ENCODE results near the gene BATF2.
"Not testable (repeated sequence)": the region's sequence is repeated elsewhere in the genome, so short reads cannot be mapped to it uniquely, and the experiment has no call there.

The BATF2 gene

GRCh38 chr11:64996710-64997380 lies at the start of gene BATF2:
Gene BATF2 (minus strand): TSS chr11:64996971. CDS start chr11:64996914, 57 bp downstream.
- no peak for DNase-seq

- DNase-seq, result no peak
Observed at GRCh38 chr11:65045728-65046127, 49.0 kb upstream of the BATF2 start.

DNA sequence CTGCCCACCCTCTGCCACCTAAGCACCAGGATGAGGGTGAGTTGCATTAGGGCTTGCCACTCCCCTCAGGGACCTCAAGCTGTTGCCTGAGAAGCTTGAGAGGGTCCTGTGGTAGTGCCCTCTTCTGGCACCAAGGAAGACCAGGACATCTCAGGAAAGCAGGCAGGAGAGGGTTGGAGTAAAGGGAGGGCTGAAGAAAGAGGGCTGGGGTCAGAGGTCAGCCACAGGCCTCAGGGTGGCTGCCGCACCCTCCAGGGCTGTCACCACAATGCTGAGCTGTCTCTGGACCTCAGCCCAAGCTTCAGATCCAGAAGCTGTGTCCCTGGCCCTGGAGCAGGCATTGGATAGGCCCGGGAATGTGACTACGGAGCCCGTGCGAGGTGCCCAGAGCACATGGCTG lies 48.3 kb upstream of the BATF2 start:
- no peak for DNase-seq

GRCh38 chr11:65043881-65044501 lies 47.2 kb upstream of the BATF2 start:
- no peak for DNase-seq

DNA sequence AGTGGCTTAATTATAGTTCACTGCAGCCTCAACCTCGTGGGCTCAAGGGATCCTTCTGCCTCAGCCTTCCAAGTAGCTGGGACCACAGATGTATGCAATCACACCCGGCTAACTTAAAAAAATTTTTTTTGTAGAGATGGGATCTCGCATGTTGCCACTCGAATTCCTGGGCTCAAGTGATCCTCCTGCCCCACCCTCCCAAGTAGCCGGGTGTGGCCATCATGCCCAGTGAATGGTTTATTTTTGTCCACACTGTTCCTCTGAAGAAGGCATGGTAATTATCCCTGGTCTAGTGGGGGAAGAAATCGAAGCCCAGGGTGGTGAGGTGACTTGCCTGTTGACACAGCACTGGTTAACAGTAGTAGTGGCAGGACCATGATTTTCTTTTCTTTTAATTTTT lies 46.1 kb upstream of the BATF2 start:
- DNase-seq, result no peak

DNA sequence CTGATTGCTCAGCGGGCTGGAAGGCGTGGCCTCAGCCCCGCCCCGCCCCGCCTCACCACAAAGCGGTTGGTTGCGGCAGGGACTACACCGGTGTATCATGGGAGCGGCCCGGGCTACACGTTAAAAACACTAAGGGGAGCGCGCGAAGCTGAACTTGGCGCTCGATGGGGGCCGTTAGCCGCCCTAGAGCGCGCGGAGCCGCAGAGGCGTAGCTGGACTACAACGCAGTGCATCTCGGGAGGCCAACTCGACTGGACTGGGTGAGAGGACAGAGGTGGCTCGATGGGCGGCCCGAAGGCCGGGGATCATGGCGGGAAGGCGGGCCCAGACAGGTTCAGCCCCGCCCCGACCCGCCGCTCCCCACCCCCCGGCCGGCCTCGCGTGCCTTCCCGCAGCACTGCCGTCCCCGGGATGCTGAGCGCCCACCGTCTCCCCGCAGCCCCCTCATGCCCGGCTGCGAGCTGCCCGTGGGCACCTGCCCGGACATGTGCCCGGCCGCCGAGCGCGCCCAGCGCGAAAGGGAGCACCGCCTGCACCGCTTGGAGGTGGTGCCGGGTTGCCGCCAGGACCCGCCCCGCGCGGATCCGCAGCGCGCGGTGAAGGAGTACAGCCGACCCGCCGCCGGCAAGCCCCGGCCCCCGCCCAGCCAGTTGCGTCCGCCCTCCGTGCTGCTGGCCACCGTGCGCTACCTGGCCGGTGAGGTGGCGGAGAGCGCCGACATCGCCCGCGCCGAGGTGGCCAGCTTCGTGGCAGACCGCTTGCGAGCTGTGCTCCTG lies 44.3 kb upstream of the BATF2 start, which contains the start of gene SAC3D1:
Gene SAC3D1, plus strand, starts transcription at position 364 of the 776 bp plus-strand sequence. Its CDS starts 83 bp downstream, at position 447.
- peak; percentile 89 for DNase-seq

GRCh38 chr11:65040520-65040846 lies 43.7 kb upstream of the BATF2 start:
- DNase-seq, result no peak

DNA sequence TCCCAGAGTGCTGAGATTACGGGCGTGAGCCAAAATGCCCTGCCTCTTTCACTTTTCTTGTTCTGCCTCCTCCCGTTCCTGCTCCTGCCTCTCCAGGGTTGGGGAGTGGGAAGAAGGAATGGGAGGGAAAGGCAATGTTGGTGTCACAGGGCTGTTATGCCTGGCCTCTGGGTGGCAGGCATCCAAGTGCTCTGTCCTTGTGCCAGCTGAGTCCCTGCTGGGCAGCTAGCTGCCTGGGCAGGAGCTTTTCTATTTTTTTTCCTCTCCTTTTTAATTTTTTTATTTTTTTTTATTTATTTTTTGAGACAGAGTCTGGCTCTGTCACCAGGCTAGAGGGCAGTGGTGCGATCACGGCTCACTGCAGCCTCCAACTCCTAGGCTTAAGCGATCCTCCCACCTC lies 40.2 kb upstream of the BATF2 start:
- DNase-seq, result no peak

DNA sequence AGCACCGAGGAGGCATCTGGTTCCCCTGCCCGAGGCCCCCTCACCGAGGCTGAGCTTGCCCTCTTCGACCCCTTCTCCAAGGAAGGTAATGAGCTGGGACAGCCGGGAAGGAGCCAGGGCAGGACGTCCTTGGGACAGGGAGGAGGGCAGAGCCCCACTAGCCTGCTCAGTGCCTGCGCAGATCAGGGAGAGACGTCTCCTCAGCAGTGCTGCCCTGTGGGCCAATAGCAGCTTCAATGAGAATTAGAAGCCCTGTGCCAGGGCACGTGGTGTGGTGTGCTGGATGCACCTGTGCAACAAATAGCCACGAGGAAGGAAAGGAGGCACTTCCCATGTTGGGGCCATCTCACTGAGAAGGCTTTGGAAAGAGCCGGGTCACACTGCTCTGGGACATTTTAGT lies 38.8 kb upstream of the BATF2 start:
- DNase-seq, result no peak

DNA sequence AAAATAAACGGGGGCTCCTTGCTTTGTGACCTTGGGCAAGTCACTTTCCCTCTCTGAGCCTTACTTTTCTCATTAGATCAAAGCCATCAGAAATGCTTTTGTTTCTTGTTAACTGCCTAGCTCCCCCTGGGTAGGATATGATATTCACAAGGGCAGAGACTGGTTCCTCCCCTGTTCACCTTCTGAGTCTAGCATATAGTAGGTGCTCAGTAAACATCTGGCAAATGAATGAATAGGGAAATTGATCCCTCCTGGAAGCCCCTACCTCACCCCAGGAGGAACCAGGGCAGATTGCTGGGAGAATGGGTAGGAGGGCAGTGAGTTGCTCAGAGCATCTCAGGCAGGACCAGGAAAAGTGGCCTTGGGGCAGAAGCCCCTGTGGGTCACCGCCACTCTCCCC lies 37.7 kb upstream of the BATF2 start:
- no peak for DNase-seq

DNA sequence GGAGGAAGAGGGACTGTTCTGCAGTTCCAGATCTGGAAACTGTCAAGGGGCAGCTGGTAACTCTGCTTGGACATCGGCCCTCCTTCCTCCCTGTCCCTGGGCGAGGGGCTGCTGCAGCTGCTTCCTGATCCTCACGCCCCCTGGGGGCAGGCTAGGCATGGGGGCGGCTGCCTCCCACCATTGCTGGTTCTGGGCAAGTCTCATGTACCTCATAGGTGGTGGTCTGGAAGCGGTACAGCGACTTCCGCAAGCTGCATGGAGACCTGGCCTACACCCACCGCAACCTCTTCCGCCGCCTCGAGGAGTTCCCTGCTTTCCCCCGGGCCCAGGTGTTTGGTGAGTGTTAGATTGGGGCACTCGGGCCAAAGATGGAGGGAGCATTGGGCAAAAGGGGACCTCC lies 35.4 kb upstream of the BATF2 start:
- no peak for DNase-seq

GRCh38 chr11:65027213-65028067 lies 30.7 kb upstream of the BATF2 start, which contains the start of gene SNX15:
Gene SNX15 (plus strand): TSS chr11:65027439. CDS start chr11:65027538, 99 bp downstream.
- DNase-seq, result peak; percentile 95

GRCh38 chr11:65026810-65027209 lies 30.0 kb upstream of the BATF2 start:
- no peak for DNase-seq

- not testable (repeated sequence) for DNase-seq
Observed at GRCh38 chr11:65023502-65023901, 26.7 kb upstream of the BATF2 start.

- DNase-seq, result no peak
Observed at GRCh38 chr11:65021509-65021908, 24.7 kb upstream of the BATF2 start.

DNA sequence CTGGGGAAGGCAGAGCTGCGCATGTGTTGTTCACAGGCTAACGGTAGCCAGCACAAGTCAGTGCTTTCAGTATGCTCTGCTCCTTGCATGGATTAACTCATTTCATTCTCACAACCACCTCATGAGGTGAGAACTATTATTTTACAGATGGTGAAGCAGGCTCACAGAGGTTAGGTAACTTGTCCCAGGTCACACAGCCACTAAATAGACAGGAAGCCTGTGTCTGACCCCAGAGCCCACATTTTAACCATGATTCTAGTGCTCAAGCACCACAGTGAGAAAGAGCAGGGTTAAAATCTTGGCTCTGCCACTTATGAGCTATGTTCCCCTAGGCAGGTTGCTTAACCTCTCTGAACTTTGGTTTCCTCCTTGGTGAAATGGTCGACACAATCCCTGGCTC lies 24.2 kb upstream of the BATF2 start:
- no peak for DNase-seq

GRCh38 chr11:65019824-65020223 lies 23.1 kb upstream of the BATF2 start:
- DNase-seq, result no peak

DNA sequence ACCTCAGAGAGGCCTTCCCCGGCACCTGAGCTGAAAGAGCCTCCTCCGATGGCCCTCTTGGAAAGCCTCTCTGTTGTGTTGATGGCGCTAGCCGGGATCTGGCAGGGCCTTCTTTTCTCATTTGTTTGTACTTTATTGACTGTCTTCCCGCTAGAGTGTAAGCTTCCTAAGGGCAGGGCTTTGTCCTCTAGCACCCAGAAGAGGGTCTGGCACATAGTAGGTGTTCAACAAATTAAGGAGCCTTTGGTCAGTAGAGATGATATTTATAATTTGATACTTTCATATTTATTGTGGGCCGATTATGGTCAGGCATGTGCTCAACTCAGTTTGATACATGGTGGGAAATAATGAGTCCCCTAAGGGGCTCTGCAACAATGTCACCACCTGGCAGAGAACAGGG lies 21.2 kb upstream of the BATF2 start:
- DNase-seq, result no peak

DNA sequence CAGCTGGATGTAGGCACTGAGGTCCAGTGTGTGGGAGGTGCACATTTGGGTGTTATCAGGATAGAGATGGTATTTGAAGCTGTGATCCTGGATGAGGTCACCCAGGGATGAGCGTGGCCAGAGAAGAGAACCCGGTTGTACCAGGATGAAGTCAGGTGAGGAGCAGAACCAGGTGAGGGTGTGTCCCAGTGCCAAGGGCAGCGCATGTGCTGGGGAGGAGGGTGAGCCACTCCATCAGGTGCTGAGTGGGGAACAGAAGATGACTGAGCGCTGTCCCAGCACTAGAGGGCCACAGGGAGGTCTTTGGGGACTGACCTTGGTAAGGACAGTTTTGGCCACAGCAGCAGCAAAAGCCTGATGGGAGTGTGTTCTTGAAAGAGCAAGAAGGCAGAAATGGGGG lies 19.9 kb upstream of the BATF2 start:
- no peak for DNase-seq

DNA sequence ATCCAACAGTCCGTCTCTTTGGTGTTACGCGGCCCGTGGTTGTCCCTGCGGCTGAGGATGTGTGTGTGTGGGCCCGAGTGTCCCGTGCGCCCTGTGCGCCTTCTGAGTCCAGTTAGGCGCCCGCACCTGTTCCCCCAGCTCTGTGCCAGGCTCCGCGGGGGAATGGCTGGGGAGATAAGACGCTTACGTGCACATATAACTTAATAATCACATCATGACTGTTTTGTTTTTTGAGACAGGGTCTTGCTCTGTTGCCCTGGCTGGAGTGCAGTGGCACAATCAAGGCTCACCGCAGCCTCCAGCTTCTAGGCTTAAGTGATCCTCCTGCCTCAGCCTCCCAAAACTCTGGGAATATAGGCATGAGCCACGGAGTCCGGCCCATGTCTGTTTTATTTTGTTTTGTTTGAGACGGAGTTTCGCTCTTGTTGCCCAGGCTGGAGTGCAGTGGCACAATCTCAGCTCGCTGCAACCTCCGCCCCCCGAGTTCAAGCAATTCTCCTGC lies 18.0 kb upstream of the BATF2 start:
- no peak for DNase-seq

GRCh38 chr11:65013888-65014725 lies 17.3 kb upstream of the BATF2 start, which contains the start of gene ARL2:
Gene ARL2 (plus strand): TSS chr11:65014160. CDS start chr11:65014208, 48 bp downstream.
- DNase-seq, result peak; percentile 90

Measured in CD4-positive, alpha-beta T cell treated with Interleukin-12 subunit alpha and Interleukin-12 subunit beta, for 1 hour (primary cell).